HEK293 (cell line): ENCODE data around the gene RANBP10.
A peak's percentile ranks its signal among the peaks of the same experiment; 100 is the strongest.

Experiments
- CTCF ChIA-PET: fragments of 350-600 bp; formaldehyde crosslinking; extraction: SDS; loops from one replicate; lab custom pipeline; 2021; ENCODE audit warnings: antibody characterized with exemption; lab: Yijun Ruan, JAX
- POLR2A ChIA-PET: fragments of 300-600 bp; formaldehyde crosslinking; extraction: SDS; loops from one replicate; lab custom pipeline; 2020; ENCODE audit warnings: antibody characterized with exemption, inconsistent platforms; lab: Yijun Ruan, JAX
- H3K27ac ChIP-seq: fragments of 200-500 bp; sonication (Bioruptor generic); 2 replicates; pipeline ENCODE4 v1.5.1; 2014; ENCODE audit warnings: low read depth, low read length, control low read depth, inconsistent platforms; ENCODE audit errors: extremely low read depth
- H3K36me3 ChIP-seq, 2 experiments: fragments of 200-500 bp in 1 of 2; sonication (Bioruptor generic) in 1 of 2; 1 replicate in 1 of 2; 2 replicates in 1 of 2; pipeline ENCODE4 v1.5.1; 2014 to 2017; ENCODE audit warnings: inconsistent platforms in 2 of 2, low read length in 2 of 2; ENCODE audit not compliant: control insufficient read depth in 2 of 2, insufficient read depth in 1 of 2
- H3K4me1 ChIP-seq: fragments of 200-500 bp; sonication (Bioruptor generic); 2 replicates; pipeline ENCODE4 v1.5.1; 2014; ENCODE audit warnings: mild to moderate bottlenecking, low read length, inconsistent platforms; ENCODE audit not compliant: control insufficient read depth, insufficient read depth
- H3K4me3 ChIP-seq: 2 replicates; pipeline ENCODE4 v1.5.1; 2011; ENCODE audit warnings: low read depth, mild to moderate bottlenecking, control low read depth, low read length, moderate library complexity
- H3K9me3 ChIP-seq: fragments of 200-500 bp; sonication (Bioruptor generic); 2 replicates; pipeline ENCODE4 v1.5.1; 2014; ENCODE audit warnings: low read depth, low read length, inconsistent platforms; ENCODE audit not compliant: control insufficient read depth, insufficient read depth
- GFI1B ChIP-seq: fragments of 450-650 bp; formaldehyde crosslinking; IDR thresholded peaks from 2 replicates; pipeline ENCODE4 v1.5.1; 2016; ENCODE audit warnings: missing biosample characterization, missing genetic modification characterization
- GLIS1 ChIP-seq: fragments of 450-650 bp; formaldehyde crosslinking; IDR thresholded peaks from 2 replicates; pipeline ENCODE4 v1.5.1; 2016; ENCODE audit warnings: missing biosample characterization, missing genetic modification characterization
- INSM2 ChIP-seq: fragments of 450-650 bp; formaldehyde crosslinking; IDR thresholded peaks from 2 replicates; pipeline ENCODE4 v1.5.1; 2016; ENCODE audit warnings: missing biosample characterization, missing genetic modification characterization
- MZF1 ChIP-seq: fragments of 450-650 bp; formaldehyde crosslinking; IDR thresholded peaks from 2 replicates; pipeline ENCODE4 v1.5.1; 2017; ENCODE audit warnings: missing biosample characterization, missing genetic modification characterization, borderline replicate concordance
- SCRT2 ChIP-seq: fragments of 450-650 bp; formaldehyde crosslinking; IDR thresholded peaks from 2 replicates; pipeline ENCODE4 v1.5.1; 2016; ENCODE audit warnings: missing biosample characterization, missing genetic modification characterization
- ZBTB17 ChIP-seq: fragments of 450-650 bp; formaldehyde crosslinking; IDR thresholded peaks from 2 replicates; pipeline ENCODE4 v1.5.1; 2016; ENCODE audit warnings: missing biosample characterization, missing genetic modification characterization
- ZBTB21 ChIP-seq: fragments of 450-650 bp; formaldehyde crosslinking; IDR thresholded peaks from 2 replicates; pipeline ENCODE4 v1.5.1; 2017; ENCODE audit warnings: missing biosample characterization, missing genetic modification characterization
- ZIC2 ChIP-seq: fragments of 450-650 bp; formaldehyde crosslinking; IDR thresholded peaks from 2 replicates; pipeline ENCODE4 v1.5.1; 2016; ENCODE audit warnings: missing biosample characterization, missing genetic modification characterization
- ZNF221 ChIP-seq: fragments of 450-650 bp; formaldehyde crosslinking; IDR thresholded peaks from 2 replicates; pipeline ENCODE4 v1.5.1; 2017; ENCODE audit warnings: missing biosample characterization, missing genetic modification characterization, borderline replicate concordance
- ZNF274 ChIP-seq, 2 experiments: fragments of 200-500 bp in 1 of 2; fragments of 450-650 bp in 1 of 2; sonication (Bioruptor generic) in 1 of 2; formaldehyde crosslinking in 1 of 2; IDR thresholded peaks; 2 replicates each; pipeline versions ENCODE4 v1.5.1 to v1.6.1; 2014 to 2016; ENCODE audit warnings: borderline replicate concordance in 1 of 2, inconsistent platforms in 1 of 2, low read length in 1 of 2, missing biosample characterization in 1 of 2, missing genetic modification characterization in 1 of 2
- ZNF398 ChIP-seq: fragments of 450-650 bp; formaldehyde crosslinking; IDR thresholded peaks from 2 replicates; pipeline ENCODE4 v1.5.1; 2017; ENCODE audit warnings: missing biosample characterization, missing genetic modification characterization
- ZNF513 ChIP-seq: fragments of 450-650 bp; IDR thresholded peaks from 2 replicates; pipeline ENCODE4 v1.5.1; 2018; ENCODE audit warnings: missing biosample characterization, missing genetic modification characterization
- ZNF600 ChIP-seq: fragments of 450-650 bp; formaldehyde crosslinking; IDR thresholded peaks from 2 replicates; pipeline ENCODE4 v1.5.1; 2016; ENCODE audit warnings: missing biosample characterization, missing genetic modification characterization
- ZNF623 ChIP-seq: fragments of 450-650 bp; formaldehyde crosslinking; IDR thresholded peaks from 2 replicates; pipeline ENCODE4 v1.5.1; 2016; ENCODE audit warnings: missing biosample characterization, missing genetic modification characterization
- TF ChIP-seq, protein P1 (sequence below): fragments of 450-650 bp; formaldehyde crosslinking; conservative IDR thresholded peaks from 2 replicates; pipeline ENCODE4 v1.5.1; 2016; ENCODE audit warnings: low read depth, missing biosample characterization, missing genetic modification characterization
- TF ChIP-seq, protein P2 (sequence below): fragments of 450-650 bp; formaldehyde crosslinking; IDR thresholded peaks from 2 replicates; pipeline ENCODE4 v1.5.1; 2016; ENCODE audit warnings: missing biosample characterization, missing genetic modification characterization

Gene RANBP10

GRCh38 chr16:67719778-67720144, 86.6 kb downstream of the RANBP10 start:
- peaks cover 0 to 25% of the 10 kb centered on the region in 2 experiments; a peak in 2 of 3 replicates for H3K36me3 ChIP-seq
- no peak overlapping the region for H3K27ac ChIP-seq
- H3K9me3 ChIP-seq = no peaks in the 10 kb centered on the region
- TF ChIP-seq ZNF513 (tag by site-specific recombination) (0 out of 2 replicates have a peak, but pooled peaks have one; percentile 1), ZNF398 (no peak), ZBTB21 (tag by site-specific recombination) (0 out of 2 replicates have a peak, but pooled peaks have one; percentile 7), SCRT2 (no peak), ZIC2 (peak; percentile 18; the same call in 1 of the 2 replicates), GLIS1 (0 out of 2 replicates have a peak, but pooled peaks have one; percentile 18), ZNF274 (IDR thresholded peaks at IDR 0.05; ENCODE audit: low read length) (no peak), ZNF274 (tag by site-specific recombination; IDR thresholded peaks at IDR 0.05; ENCODE audit: borderline replicate concordance) (no peak), MZF1 (peak; percentile 91), ZNF600 (peak; percentile 77), ZBTB17 (tag by site-specific recombination) (peak; percentile 68), GFI1B (tag by site-specific recombination) (no peak), ZNF221 (tag by site-specific recombination) (no peak), ZNF623 (no peak), INSM2 (tag by site-specific recombination) (0 out of 2 replicates have a peak, but pooled peaks have one; percentile 37)
- TF ChIP-seq, protein P1, sequence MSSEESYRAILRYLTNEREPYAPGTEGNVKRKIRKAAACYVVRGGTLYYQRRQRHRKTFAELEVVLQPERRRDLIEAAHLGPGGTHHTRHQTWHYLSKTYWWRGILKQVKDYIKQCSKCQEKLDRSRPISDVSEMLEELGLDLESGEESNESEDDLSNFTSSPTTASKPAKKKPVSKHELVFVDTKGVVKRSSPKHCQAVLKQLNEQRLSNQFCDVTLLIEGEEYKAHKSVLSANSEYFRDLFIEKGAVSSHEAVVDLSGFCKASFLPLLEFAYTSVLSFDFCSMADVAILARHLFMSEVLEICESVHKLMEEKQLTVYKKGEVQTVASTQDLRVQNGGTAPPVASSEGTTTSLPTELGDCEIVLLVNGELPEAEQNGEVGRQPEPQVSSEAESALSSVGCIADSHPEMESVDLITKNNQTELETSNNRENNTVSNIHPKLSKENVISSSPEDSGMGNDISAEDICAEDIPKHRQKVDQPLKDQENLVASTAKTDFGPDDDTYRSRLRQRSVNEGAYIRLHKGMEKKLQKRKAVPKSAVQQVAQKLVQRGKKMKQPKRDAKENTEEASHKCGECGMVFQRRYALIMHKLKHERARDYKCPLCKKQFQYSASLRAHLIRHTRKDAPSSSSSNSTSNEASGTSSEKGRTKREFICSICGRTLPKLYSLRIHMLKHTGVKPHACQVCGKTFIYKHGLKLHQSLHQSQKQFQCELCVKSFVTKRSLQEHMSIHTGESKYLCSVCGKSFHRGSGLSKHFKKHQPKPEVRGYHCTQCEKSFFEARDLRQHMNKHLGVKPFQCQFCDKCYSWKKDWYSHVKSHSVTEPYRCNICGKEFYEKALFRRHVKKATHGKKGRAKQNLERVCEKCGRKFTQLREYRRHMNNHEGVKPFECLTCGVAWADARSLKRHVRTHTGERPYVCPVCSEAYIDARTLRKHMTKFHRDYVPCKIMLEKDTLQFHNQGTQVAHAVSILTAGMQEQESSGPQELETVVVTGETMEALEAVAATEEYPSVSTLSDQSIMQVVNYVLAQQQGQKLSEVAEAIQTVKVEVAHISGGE (tag by site-specific recombination) = no peak
- TF ChIP-seq, protein P2, sequence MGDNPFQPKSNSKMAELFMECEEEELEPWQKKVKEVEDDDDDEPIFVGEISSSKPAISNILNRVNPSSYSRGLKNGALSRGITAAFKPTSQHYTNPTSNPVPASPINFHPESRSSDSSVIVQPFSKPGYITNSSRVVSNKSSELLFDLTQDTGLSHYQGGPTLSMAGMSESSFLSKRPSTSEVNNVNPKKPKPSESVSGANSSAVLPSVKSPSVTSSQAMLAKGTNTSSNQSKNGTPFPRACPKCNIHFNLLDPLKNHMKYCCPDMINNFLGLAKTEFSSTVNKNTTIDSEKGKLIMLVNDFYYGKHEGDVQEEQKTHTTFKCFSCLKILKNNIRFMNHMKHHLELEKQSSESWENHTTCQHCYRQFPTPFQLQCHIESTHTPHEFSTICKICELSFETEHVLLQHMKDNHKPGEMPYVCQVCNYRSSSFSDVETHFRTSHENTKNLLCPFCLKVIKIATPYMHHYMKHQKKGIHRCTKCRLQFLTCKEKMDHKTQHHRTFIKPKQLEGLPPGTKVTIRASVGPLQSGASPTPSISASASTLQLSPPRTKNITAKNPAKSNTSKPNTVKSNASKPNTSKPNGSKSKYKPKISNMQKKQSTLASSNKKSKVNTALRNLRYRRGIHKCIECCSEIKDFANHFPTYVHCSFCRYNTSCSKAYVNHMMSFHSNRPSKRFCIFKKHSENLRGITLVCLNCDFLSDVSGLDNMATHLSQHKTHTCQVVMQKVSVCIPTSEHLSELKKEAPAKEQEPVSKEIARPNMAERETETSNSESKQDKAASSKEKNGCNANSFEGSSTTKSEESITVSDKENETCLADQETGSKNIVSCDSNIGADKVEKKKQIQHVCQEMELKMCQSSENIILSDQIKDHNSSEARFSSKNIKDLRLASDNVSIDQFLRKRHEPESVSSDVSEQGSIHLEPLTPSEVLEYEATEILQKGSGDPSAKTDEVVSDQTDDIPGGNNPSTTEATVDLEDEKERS (tag by site-specific recombination) = no peak
- TF ChIP-seq, all 188 proteins: peak for 8
- peak overlapping the region; percentile 69 for H3K4me3 ChIP-seq
- no peaks in the 10 kb centered on the region; the same call in 1 of the 2 replicates for H3K4me1 ChIP-seq
- ChIA-PET CTCF (interaction anchor here (1.0 to 2.9 kb wide), 3 partner anchors 47 to 97 kb away, joined by 3 to 16 read pairs (median 5); no protein-coding TSS in a partner anchor), POLR2A (interaction anchor here (0.6 to 2.0 kb wide), 24 partner anchors 9 to 365 kb away, joined by 3 to 25 read pairs (median 4); partner anchors contain the start of genes ACD, CTCF, DDX28 and DUS2)
